Measurements from ENCODE around the gene GJA3. TPM values are rescaled to one million over a fixed set of nuclear protein-coding genes. Genes with fewer than 3 reads are reported as not detected.

The GJA3 gene
- total RNA-seq, 2 experiments from 2014 or later = 0.75 to 0.76 TPM

DNA sequence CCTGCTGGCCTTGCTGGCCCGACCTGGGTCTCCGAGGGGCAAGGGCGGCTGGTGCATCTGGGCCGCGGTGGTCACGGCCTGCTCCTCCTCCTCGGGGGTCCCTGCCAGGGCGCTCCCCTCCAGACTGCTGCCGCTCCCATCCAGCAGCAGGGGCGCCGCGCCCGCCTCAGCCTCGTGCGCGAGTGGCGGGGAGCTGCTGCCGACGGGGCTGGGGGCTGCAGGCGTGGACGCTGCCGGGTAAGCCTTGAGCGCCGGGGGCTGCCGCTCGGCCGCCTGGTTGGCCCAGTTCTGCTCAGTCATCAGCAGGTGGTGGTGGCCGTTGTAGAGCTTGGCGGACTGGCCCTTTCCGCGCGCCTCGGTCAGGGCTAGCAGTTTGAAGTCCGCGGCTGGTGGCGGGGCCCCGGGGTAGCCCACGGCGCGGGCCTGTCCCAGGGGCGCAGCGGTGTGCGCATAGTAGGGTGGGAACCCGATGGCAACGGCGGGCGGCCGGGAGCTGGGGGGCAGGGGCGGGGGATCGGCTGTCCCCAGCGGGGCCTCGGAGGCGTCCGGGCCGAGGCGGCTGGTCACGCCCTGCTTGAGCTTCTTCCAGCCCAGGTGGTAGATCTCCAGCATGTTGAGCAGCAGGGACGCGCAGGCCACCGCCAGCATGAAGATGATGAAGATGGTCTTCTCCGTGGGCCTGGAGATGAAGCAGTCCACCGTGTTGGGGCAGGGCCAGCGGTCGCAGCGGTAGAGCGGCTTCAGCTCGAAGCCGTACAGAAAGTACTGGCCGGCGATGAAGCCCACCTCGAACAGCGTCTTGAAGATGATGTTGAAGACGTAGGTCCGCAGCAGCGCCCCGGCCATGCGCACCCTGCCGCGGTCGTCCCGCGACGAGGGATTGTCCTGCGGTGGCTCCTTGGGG, 18.6 kb downstream of the GJA3 start:
- peaks cover 7% of the 10 kb centered on the region for H3K4me1 Mint-ChIP-seq
- no peaks in the 10 kb centered on the region for H3K9me3 Mint-ChIP-seq (ENCODE audit: low read depth)
- no peaks in the 10 kb centered on the region for H3K36me3 Mint-ChIP-seq
- CTCF ChIA-PET = interaction anchor here (1.0 to 1.3 kb wide), 2 partner anchors 20 to 157 kb away, joined by 3 read pairs; no protein-coding TSS in a partner anchor
- no peak overlapping the region for H3K4me3 Mint-ChIP-seq
- H3K27ac Mint-ChIP-seq = no peak overlapping the region
- DNase-seq (no peak), ATAC-seq (no peak)
- peaks cover 67% of the 10 kb centered on the region for H3K27me3 Mint-ChIP-seq

GRCh38 chr13:20141238-20142022, 19.4 kb downstream of the GJA3 start:
- peaks cover 66% of the 10 kb centered on the region for H3K27me3 Mint-ChIP-seq
- DNase-seq = no peak
- peaks cover 12% of the 10 kb centered on the region for H3K4me1 Mint-ChIP-seq
- H3K9me3 Mint-ChIP-seq (ENCODE audit: low read depth) = no peaks in the 10 kb centered on the region
- no peak overlapping the region for H3K4me3 Mint-ChIP-seq
- H3K36me3 Mint-ChIP-seq = no peaks in the 10 kb centered on the region
- no peak for ATAC-seq
- CTCF ChIA-PET = interaction anchor here (1.2 kb wide), 1 partner anchor 14 kb away, joined by 3 read pairs; no protein-coding TSS in a partner anchor
- no peak overlapping the region for H3K27ac Mint-ChIP-seq

DNA sequence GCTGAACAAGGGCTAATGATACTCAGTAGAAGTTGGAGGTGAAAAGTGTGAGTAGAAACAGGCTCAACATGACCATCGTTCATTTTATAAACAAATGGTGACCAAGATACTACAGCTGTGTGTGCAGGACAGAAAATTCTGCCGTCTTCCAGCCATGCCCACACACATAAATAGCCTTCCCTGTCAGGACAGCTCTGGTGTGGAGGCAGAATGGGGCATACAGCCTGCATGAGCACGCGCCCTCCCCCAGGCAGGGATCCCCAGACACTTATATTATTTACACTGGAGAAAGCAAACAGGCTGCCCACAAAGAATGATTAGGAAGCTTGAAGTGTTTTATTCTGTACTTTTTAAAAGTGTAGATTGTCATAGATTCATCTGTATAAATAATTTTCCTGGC, 20.4 kb downstream of the GJA3 start:
- no peak overlapping the region for H3K27ac Mint-ChIP-seq
- no peak for DNase-seq
- peaks cover 13% of the 10 kb centered on the region for H3K4me1 Mint-ChIP-seq
- CTCF ChIA-PET = interaction anchor here (1.2 kb wide), 1 partner anchor 13 kb away, joined by 3 read pairs; no protein-coding TSS in a partner anchor
- H3K4me3 Mint-ChIP-seq = no peak overlapping the region
- ATAC-seq = no peak
- H3K27me3 Mint-ChIP-seq = peaks cover 68% of the 10 kb centered on the region
- H3K36me3 Mint-ChIP-seq = no peaks in the 10 kb centered on the region
- no peaks in the 10 kb centered on the region for H3K9me3 Mint-ChIP-seq (ENCODE audit: low read depth)

- ATAC-seq (no peak), DNase-seq (no peak)
- H3K36me3 Mint-ChIP-seq = no peaks in the 10 kb centered on the region
- peaks cover 61% of the 10 kb centered on the region for H3K27me3 Mint-ChIP-seq
- CTCF ChIA-PET = interaction anchor here (1.2 to 1.4 kb wide), 2 partner anchors 10 kb away, joined by 4 to 6 read pairs; no protein-coding TSS in a partner anchor
- H3K27ac Mint-ChIP-seq = no peak overlapping the region
- peaks cover 11% of the 10 kb centered on the region for H3K4me1 Mint-ChIP-seq
- H3K4me3 Mint-ChIP-seq = no peak overlapping the region
- H3K9me3 Mint-ChIP-seq (ENCODE audit: low read depth) = no peaks in the 10 kb centered on the region
These were observed 23.0 kb downstream of the GJA3 start for GRCh38 chr13:20137875-20138274.

DNA sequence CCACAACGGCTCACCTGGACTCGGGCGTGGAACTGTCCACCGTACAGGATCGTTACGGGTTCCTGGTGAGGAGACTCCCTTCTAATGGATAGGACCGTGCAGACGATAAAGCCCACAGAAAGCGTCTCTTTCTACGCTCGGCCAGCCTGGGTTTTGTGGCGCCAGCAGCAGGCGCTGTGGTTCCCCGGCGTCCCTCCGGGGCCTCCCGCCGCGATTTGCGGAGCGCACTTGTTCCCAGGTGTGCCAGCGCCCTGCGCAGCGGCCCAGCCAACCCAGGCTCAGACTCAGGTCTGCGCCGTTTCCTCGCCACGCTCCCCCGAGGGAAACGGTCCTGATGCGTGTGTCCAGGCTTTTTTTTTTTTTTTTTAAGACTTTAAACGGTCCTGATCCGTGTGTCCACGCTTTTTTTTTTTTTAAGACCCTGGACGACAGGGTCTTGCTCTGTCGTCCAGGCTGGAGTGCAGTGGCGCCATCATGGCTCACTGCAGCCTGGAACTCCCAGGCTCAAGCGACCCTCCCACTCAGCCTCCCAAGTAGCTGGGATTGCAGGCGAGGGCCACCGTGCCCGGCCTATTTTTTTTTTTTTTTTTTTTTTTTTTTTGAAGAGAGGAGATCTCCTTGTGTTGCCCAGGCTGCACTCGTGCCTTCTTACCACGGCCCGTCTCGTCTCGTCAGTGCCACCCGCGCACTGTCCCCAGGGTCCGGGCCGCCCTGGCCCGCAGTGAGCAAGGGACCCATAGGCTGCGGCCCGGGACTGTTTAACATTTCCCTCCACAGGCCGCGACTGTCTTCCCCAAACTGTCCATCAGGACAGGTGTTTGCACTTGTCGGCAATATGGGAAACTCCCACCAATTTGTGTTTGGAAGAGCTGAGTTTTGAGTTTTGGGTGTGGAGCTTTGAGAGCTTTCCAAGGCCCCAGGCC, 23.8 kb downstream of the GJA3 start:
- CTCF ChIA-PET = interaction anchor here (1.2 to 1.4 kb wide), 2 partner anchors 9 to 10 kb away, joined by 4 to 6 read pairs; no protein-coding TSS in a partner anchor
- Mint-ChIP-seq H3K9me3 (ENCODE audit: low read depth) (no peaks in the 10 kb centered on the region), H3K27ac (no peak overlapping the region), H3K4me1 (peaks cover 7% of the 10 kb centered on the region), H3K36me3 (no peaks in the 10 kb centered on the region), H3K4me3 (peak overlapping the region; percentile 18), H3K27me3 (peaks cover 56% of the 10 kb centered on the region)
- peak; percentile 57 for DNase-seq
- peak; percentile 69 for ATAC-seq

DNA sequence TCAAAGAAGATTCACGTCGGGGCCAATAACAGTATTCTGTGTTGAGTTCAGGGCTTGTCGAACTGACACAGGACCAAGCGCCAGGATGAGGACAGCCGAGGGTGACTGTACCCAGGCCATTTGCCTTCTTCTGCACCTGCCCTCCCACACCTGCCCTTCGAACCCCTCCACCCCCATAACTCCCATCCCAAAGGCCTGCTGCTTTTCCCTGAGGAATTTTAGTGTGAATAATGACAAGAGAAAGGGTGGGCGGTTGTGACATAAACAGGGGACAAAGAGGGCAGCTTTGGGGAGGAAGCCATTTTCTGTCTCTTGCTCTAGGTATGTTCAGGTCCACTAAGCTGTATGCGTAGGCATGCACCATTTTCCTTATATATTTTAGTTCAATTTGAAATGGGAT, 26.1 kb downstream of the GJA3 start:
- Mint-ChIP-seq H3K27ac (no peak overlapping the region), H3K9me3 (ENCODE audit: low read depth) (no peaks in the 10 kb centered on the region), H3K4me3 (no peak overlapping the region), H3K4me1 (peaks cover 6% of the 10 kb centered on the region), H3K36me3 (no peaks in the 10 kb centered on the region), H3K27me3 (peaks cover 35% of the 10 kb centered on the region)
- CTCF ChIA-PET = interaction anchor here (0.9 kb wide), 1 partner anchor 149 kb away, joined by 3 read pairs; no protein-coding TSS in a partner anchor
- no peak for ATAC-seq
- peak; percentile 19 for DNase-seq

- Mint-ChIP-seq H3K36me3 (no peaks in the 10 kb centered on the region), H3K4me1 (peaks cover 6% of the 10 kb centered on the region), H3K27ac (no peak overlapping the region), H3K27me3 (peaks cover 20% of the 10 kb centered on the region), H3K9me3 (ENCODE audit: low read depth) (no peaks in the 10 kb centered on the region), H3K4me3 (no peak overlapping the region)
- ATAC-seq = no peak
- DNase-seq = peak; percentile 21
- CTCF ChIA-PET = interaction anchor here (0.9 kb wide), 1 partner anchor 148 kb away, joined by 3 read pairs; no protein-coding TSS in a partner anchor
These were observed 28.7 kb downstream of the GJA3 start for GRCh38 chr13:20132052-20132634.

- ATAC-seq = no peak
- CTCF ChIA-PET = interaction anchor here (1.3 kb wide), 1 partner anchor 12 kb away, joined by 3 read pairs; no protein-coding TSS in a partner anchor
- H3K9me3 Mint-ChIP-seq (ENCODE audit: low read depth) = no peaks in the 10 kb centered on the region
- no peaks in the 10 kb centered on the region for H3K4me1 Mint-ChIP-seq
- no peaks in the 10 kb centered on the region for H3K36me3 Mint-ChIP-seq
- no peak overlapping the region for H3K27ac Mint-ChIP-seq
- no peak for DNase-seq
- H3K27me3 Mint-ChIP-seq = peaks cover 14% of the 10 kb centered on the region
- no peak overlapping the region for H3K4me3 Mint-ChIP-seq
These were observed 29.6 kb downstream of the GJA3 start for GRCh38 chr13:20131057-20131832.

DNA sequence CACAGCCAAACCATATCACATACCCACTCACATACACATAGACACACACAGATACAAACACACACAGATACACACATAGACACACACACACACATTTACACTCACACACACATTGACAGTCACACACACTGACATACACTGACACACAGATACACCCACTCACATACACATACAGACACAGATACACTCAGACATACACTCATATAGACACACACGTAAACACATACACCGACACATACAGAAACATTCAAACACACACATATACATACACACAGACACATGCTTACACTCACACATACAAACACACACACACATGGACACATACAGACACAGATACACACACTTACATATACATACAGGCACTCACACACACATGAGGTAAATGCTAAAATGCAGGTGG, 30.2 kb downstream of the GJA3 start:
- CTCF ChIA-PET = interaction anchor here (1.3 kb wide), 1 partner anchor 11 kb away, joined by 3 read pairs; no protein-coding TSS in a partner anchor
- ATAC-seq = no peak
- H3K36me3 Mint-ChIP-seq = no peaks in the 10 kb centered on the region

GRCh38 chr13:20130012-20130411, 30.8 kb downstream of the GJA3 start:
- Mint-ChIP-seq H3K27ac (no peak overlapping the region), H3K9me3 (ENCODE audit: low read depth) (no peaks in the 10 kb centered on the region), H3K4me1 (no peaks in the 10 kb centered on the region), H3K36me3 (no peaks in the 10 kb centered on the region), H3K4me3 (no peak overlapping the region), H3K27me3 (peaks cover 20% of the 10 kb centered on the region)
- CTCF ChIA-PET = no interaction called here
- ATAC-seq = no peak
- no peak for DNase-seq

More for the DNA sequence above, 30.2 kb downstream of the GJA3 start:
- Mint-ChIP-seq H3K4me1 (no peaks in the 10 kb centered on the region), H3K4me3 (no peak overlapping the region), H3K9me3 (ENCODE audit: low read depth) (no peaks in the 10 kb centered on the region), H3K27ac (no peak overlapping the region), H3K27me3 (peaks cover 17% of the 10 kb centered on the region)
- no peak for DNase-seq

- CTCF ChIA-PET = interaction anchor here (1.5 to 2.9 kb wide), 6 partner anchors 9 to 67 kb away, joined by 4 to 22 read pairs (median 6); no protein-coding TSS in a partner anchor
These were observed 31.8 kb downstream of the GJA3 start for GRCh38 chr13:20129076-20129475.

More at GRCh38 chr13:20129076-20129475, 31.8 kb downstream of the GJA3 start:
- Mint-ChIP-seq H3K9me3 (ENCODE audit: low read depth) (no peaks in the 10 kb centered on the region), H3K27me3 (peaks cover 27% of the 10 kb centered on the region), H3K4me3 (no peak overlapping the region), H3K27ac (no peak overlapping the region), H3K36me3 (no peaks in the 10 kb centered on the region), H3K4me1 (no peaks in the 10 kb centered on the region)
- ATAC-seq (no peak), DNase-seq (no peak)
